ENCODE measurements around the gene OBSCN. TPM values are rescaled to one million over a fixed set of nuclear protein-coding genes. Genes with fewer than 3 reads are reported as not detected.

The OBSCN gene
- total and polyA plus RNA-seq, 12 donors = 0.90 to 18.0 (median 5.9) TPM

GRCh38 chr1:228190778-228191177 lies 17.1 kb upstream of the OBSCN start:
- DNase-seq = no peak

DNA sequence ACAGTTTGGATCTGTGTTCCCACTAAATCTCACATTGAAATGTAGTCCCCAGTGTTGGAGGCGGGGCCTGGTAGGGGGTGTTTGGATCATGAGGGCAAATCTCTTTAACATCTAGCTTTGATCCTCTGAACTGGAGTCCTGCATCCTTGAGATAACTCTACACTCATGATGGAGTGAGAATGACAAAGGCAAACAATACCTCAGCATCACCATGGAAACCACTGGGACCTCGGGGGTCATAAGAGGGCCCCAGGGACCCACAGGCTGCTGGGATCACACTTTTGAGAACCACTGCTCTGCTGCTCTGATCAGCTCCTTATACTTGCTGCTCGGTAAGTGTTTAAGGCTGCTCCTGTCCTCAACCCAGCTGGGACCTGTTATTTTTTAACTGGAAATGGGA lies 13.4 kb upstream of the OBSCN start:
- intact Hi-C loops (cut with DNase I) = no loop called here
- DNase-seq = no peak
- no peak for TF ChIP-seq POLR2A (IDR thresholded peaks at IDR 0.05)
- TF ChIP-seq, protein P1, sequence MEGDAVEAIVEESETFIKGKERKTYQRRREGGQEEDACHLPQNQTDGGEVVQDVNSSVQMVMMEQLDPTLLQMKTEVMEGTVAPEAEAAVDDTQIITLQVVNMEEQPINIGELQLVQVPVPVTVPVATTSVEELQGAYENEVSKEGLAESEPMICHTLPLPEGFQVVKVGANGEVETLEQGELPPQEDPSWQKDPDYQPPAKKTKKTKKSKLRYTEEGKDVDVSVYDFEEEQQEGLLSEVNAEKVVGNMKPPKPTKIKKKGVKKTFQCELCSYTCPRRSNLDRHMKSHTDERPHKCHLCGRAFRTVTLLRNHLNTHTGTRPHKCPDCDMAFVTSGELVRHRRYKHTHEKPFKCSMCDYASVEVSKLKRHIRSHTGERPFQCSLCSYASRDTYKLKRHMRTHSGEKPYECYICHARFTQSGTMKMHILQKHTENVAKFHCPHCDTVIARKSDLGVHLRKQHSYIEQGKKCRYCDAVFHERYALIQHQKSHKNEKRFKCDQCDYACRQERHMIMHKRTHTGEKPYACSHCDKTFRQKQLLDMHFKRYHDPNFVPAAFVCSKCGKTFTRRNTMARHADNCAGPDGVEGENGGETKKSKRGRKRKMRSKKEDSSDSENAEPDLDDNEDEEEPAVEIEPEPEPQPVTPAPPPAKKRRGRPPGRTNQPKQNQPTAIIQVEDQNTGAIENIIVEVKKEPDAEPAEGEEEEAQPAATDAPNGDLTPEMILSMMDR (IDR thresholded peaks at IDR 0.05) = no peak
- Histone ChIP-seq H3K4me1 (replicated peaks in 1 of 2) (no peaks in the 10 kb centered on the region), H3K27ac (no peak overlapping the region), H3K36me3 (replicated peaks in 1 of 2) (no peaks in the 10 kb centered on the region), H3K27me3 (no peaks in the 10 kb centered on the region), H3K4me3 (no peak overlapping the region), H3K9me3 (replicated peaks in 1 of 3) (peaks cover 0 to 7% (median 4%) of the 10 kb centered on the region in 3 donors)
- WGBS, 4 donors = 62 to 74% (median 70%) methylated on average over 2 to 3 of the region's 3 CpGs

More at GRCh38 chr1:228190778-228191177, 17.1 kb upstream of the OBSCN start:
- 81 to 93% (median 85%) methylated on average over 5 of the region's 5 CpGs for WGBS, 4 donors
- Histone ChIP-seq H3K4me3 (no peak overlapping the region), H3K36me3 (replicated peaks in 1 of 2) (no peaks in the 10 kb centered on the region), H3K4me1 (replicated peaks in 1 of 2) (no peaks in the 10 kb centered on the region), H3K27ac (no peak overlapping the region), H3K27me3 (no peaks in the 10 kb centered on the region), H3K9me3 (replicated peaks in 1 of 3) (no peaks in the 10 kb centered on the region)
- no peak for TF ChIP-seq POLR2A (IDR thresholded peaks at IDR 0.05)
- TF ChIP-seq, protein P1 (IDR thresholded peaks at IDR 0.05) = no peak
- intact Hi-C loops (cut with DNase I) = no loop called here

DNA sequence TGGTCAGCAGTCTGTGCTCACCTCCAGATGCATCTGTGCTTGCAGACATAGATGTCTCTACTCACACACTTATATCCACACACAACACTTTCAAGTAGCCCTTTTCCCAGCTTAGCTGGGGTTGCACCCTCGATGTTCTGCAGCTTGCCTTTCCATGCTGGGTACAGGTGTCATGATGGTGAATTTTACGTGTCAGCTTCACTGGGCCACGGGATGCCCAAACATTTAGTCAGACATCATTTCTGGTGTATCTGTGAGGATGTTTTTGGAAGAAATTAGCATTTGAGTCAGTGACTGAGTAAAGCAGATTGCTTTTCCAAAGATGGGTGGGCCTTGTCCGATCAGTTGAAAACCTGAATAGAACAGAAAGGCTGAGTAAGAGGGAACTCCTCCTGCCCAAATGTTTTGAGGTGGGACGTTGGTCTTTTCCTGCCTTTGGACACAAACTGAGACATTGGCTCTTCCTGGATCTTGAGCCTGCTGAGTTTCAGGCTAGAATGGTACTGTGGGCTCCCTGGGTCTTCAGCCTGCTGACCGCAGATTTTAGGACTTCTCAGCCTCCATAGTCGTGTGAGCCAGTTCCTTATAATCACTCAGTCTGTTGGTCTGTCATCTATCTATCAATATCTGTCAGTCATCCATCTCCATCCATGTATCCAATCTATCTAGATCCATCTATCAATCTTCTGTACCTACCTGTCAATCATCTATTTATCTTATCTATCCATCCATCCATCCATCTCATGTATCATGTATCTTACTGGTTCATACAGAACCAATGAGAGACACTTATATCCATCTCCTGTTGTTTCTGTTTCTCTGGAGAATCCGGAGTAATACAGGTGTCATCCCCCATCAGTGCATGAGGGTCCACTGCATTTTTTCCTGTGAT lies 12.7 kb upstream of the OBSCN start:
- H3K4me3 ChIP-seq = no peak overlapping the region
- no peak for DNase-seq
- no peaks in the 10 kb centered on the region for H3K4me1 ChIP-seq (replicated peaks in 1 of 2)
- no peaks in the 10 kb centered on the region for H3K27me3 ChIP-seq
- H3K27ac ChIP-seq = no peak overlapping the region
- no peaks in the 10 kb centered on the region for H3K36me3 ChIP-seq (replicated peaks in 1 of 2)
- H3K9me3 ChIP-seq (replicated peaks in 1 of 3) = peaks cover 0 to 8% (median 7%) of the 10 kb centered on the region in 3 donors
- 80 to 91% (median 87%) methylated on average over 7 to 8 of the region's 8 CpGs for WGBS, 4 donors
- TF ChIP-seq POLR2A (IDR thresholded peaks at IDR 0.05) = no peak
- TF ChIP-seq, protein P1 (IDR thresholded peaks at IDR 0.05) = no peak
- intact Hi-C loops (cut with DNase I) = no loop called here

- WGBS, 4 donors = 85 to 100% (median 93%) methylated on average over 4 of the region's 4 CpGs
- Histone ChIP-seq H3K4me3 (no peak overlapping the region), H3K36me3 (replicated peaks in 1 of 2) (no peaks in the 10 kb centered on the region), H3K9me3 (replicated peaks in 1 of 3) (peaks cover 0 to 8% (median 7%) of the 10 kb centered on the region in 3 donors), H3K4me1 (replicated peaks in 1 of 2) (no peaks in the 10 kb centered on the region), H3K27ac (no peak overlapping the region), H3K27me3 (no peaks in the 10 kb centered on the region)
- no peak for DNase-seq
- TF ChIP-seq POLR2A (IDR thresholded peaks at IDR 0.05) = no peak
- TF ChIP-seq, protein P1 (IDR thresholded peaks at IDR 0.05) = no peak
- intact Hi-C loops (cut with DNase I) = no loop called here
Measured at GRCh38 chr1:228197555-228198147, 10.2 kb upstream of the OBSCN start.

All from adrenal gland (tissue), 12 donors.